Measurements from ENCODE around the gene TFIP11.

Gene TFIP11

GRCh38 chr22:26512149-26512793 lies at the start of gene TFIP11:
Gene TFIP11, minus strand, starts transcription at chr22:26512473. Its CDS starts 2,201 bp downstream, at chr22:26510272.
- peak; percentile 65 for DNase-seq (ENCODE audit: low read depth)

DNA sequence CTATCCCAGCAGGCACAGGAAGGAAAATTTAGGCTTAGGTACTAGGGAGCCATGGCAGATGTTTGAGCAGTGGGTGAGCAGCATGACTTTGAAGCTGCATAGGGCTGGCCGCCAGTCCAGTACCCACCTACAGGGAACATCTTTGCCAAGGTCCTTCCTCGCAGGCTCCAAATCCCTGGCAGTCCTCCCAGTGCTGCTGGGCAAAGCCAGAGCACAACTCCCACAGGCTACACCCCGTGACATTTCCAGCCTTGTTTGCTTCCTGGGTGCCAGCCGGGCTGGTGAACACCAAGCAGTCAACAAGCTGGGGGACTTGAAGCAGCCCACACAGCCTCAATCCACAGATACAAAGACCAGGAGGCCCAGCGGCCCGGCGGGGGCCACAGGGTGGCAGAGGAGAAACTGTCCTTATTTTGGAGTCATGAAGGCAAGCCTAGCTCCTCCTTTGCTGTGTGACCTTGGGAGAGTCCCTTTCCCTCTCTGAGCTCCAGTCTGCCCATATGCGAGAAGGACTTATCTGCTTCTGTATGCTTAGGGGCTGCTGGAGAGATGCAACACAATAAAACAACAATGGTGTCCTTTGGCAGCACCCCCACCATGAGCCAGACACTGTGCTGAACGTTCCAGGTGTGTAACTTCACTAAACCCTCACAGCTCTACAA lies 49.6 kb upstream of the TFIP11 start:
- DNase-seq (ENCODE audit: low read depth): no peak

DNA sequence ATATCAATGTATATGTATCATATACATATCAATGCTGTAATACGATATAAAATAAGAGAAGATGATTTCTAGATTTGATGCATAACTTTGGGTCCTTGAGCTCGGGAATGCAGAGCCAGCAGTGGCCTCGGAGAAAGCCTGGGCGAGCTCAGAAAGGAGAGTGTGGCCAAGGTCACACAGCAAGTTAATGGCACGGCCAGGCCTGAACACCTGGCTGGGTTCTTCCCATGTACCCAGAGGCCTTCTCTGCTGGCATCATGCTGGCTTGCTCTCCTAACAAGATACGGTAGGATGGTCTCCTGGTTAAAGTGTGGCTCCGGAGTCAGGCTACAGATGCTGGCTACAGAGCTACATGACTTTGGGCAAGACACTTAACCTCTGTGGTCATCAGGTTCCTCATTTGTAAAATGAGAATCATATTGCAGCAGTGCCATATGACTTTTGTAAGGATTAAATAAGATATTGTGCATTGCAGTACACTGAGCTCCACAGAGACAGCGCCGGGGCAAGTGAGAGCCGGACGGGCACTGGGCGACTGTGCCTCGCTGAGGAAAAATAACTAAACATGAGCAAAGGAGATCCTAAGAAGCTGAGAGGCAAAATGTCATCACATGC lies 47.8 kb upstream of the TFIP11 start:
- no peak for DNase-seq (ENCODE audit: low read depth)

GRCh38 chr22:26558248-26558895 lies 46.1 kb upstream of the TFIP11 start:
- no peak for DNase-seq (ENCODE audit: low read depth)

DNA sequence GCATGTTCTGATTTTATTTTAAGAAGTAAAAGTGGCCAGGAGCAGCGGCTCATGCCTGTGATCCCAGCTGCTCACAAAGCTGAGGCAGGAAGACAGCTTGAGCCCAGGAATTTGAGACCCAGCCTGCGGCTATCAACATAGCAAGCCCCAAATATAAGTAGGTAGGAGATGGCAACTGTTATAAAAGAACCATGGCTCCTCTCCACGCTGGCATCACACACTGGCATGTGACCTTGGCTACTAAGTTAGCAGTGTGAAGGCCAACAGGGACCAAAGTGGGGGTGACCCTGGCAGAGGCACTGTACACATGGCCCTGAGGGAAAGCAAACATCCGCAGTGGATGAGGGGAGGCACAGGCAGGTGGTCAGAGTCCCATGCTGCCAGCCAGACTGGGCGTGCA lies 44.6 kb upstream of the TFIP11 start:
- DNase-seq (ENCODE audit: low read depth): no peak

DNA sequence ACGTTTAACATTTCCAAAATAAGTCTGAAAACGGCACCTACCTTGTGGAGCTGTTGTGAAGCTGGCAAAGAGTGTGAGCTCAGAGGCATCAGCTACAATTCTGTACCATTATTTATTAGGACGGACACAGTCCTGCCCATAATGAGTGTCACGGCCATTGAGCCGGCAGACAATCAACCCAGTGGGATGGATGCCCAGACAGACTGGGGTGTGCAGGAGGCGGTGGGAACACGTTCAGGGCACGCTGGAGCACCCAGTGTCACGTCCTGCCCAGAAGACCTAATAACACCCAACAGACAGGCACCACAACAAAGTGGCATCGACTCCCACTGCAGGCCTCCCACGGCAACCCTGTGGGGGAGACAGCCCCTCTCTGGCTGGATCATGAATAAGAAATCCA lies 43.2 kb upstream of the TFIP11 start:
- DNase-seq (ENCODE audit: low read depth): no peak

DNA sequence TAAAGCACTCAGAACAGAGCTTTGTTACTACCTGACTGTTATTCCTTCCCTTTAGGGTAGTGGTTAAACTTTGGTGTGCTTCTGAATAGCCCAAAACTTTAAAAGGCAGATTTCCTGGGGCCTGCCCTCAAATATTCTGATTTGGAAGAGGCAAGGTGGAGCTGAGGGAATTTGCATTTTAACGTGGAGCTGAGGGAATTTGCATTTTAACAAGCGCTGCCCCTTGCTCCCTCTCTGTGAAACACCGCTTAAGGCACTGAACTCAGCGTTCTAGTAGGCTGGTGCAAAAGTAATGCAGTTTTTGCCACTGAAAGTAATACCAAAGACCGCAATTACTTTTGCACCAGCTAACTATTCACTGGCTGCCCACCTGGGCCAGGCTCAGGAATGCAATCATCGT lies 42.7 kb upstream of the TFIP11 start:
- DNase-seq (ENCODE audit: low read depth): no peak

DNA sequence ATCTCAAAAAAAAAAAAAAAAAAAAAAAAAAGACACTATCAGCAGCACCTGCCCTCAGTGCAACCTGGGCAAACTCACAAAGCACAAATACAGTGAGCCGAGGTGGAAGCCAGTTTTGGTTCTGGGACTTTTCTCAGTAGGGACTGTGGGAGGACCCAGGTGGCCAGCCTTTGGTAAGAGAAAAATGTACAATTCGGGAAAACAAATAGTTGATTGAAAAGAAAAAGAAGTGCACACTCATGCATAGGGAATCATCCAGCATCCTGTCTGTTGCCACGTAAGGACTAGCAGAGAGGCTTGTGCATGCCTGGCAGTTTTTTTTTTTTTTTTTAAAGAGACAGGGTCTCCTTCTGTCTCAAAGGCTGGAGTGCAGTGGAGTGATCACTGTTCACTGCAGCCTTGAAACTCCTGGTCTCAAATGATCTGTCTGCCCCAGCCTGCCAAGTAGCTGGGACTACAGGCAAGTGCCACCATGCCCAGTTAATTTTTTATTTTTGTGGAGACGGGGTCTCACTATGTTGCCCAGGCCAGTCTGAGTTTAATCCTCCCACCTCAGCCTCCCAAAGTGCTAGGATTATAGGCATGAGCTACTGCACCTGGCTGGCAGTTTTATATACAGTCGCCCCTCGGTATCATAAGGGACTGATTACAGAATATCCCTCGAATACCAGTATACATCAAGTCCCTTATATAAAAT lies 40.9 kb upstream of the TFIP11 start:
- DNase-seq (ENCODE audit: low read depth): no peak

GRCh38 chr22:26552466-26552865 lies 40.2 kb upstream of the TFIP11 start:
- DNase-seq (ENCODE audit: low read depth): no peak

- no peak for DNase-seq (ENCODE audit: low read depth)
Measured at GRCh38 chr22:26551568-26551967, 39.3 kb upstream of the TFIP11 start.

DNA sequence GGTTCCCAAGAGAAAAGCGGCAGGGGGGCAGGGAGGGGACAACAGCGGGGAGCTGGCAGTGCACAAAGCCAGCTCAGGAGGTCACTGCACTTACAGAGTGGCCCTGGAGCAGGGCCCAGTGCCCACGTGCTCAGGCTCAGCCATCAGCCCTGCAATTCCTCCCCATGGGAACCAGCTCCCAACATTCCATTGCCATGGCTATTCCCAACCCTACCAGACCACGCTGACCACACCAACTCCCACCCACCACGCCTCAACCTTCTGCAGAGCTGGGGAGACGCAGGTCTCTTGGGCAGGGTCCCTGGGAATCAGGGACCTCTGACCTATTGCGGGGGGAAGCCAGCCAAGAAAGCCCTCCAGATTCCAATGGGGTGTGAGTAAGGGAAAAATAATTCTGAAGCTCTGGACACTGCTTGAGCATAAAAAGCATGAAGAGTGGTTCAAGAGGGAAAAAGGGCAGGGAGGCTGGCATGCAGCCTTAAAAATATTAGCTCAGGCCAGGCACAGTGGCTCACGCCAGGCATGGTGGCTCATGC lies 38.3 kb upstream of the TFIP11 start:
- DNase-seq (ENCODE audit: low read depth): no peak

DNA sequence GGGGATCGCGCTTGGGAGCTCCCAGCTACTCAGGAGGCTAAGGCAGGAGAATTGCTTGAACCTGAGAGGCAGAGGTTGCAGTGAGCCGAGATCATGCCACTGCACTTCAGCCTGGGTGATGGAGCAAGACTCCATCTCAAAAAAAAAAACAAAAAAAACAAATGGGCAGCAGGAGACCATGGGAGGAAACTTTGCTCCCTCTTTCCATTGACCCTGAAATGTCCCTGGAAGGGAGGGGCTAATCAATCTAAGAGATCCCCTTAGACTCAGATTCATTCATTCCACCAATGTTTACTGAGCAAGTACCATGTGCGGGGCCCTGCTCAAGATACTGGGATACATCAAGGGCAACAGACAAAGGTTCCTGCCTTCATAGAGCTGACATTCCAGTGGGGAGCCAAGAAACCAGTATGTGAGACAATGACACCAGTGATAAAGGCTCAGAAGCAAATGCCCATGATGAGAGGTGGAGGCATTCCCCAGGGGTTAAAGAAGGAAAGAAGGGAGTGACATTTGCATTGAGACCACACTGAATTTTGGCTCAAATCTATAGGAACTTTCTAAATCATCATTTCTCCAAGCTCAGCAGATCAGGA lies 37.7 kb upstream of the TFIP11 start:
- DNase-seq (ENCODE audit: low read depth): no peak

GRCh38 chr22:26548984-26549383 lies 36.7 kb upstream of the TFIP11 start:
- DNase-seq (ENCODE audit: low read depth): no peak

- DNase-seq (ENCODE audit: low read depth): no peak
Measured at GRCh38 chr22:26548303-26548702, 36.0 kb upstream of the TFIP11 start.

DNA sequence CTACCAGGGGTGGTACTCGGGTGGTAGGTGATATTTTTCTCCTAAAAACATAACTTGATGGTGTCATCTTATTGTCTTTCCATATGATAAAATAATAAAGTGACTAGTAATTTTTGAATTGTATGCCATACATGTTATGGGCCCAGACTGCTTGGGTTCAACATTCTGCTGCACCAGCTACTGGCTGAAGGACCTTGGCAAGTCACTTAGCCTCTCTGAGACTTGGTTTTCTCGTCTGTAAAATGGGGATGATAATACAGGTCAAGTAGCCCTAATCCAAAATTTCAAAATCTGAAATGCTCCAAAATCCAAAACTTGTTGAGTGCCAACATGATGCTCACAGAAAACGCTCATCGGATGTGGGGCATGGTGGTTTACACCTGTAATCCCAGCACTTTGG lies 35.6 kb upstream of the TFIP11 start:
- no peak for DNase-seq (ENCODE audit: low read depth)

GRCh38 chr22:26547426-26547825 lies 35.2 kb upstream of the TFIP11 start:
- DNase-seq (ENCODE audit: low read depth): no peak

DNA sequence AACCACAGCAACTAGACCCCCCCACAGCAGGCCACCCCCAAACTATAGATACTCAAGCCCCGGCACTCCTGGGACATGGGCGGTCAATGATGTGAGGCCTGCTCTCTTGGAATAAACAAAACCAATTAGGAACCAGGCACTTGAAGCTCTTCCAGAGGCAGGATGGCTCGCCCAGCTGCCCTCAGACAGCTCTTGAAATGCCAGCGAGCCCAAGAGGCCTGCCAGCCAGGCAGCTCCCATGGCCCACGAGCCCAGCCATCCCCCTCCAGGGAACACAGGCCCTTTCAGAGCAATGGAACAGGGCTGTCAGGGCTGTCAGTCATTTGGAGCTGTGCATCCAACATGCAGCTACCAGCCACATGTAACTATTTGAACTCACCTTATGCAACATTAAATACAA lies 34.0 kb upstream of the TFIP11 start:
- no peak for DNase-seq (ENCODE audit: low read depth)

- DNase-seq (ENCODE audit: low read depth): no peak
Measured at GRCh38 chr22:26545827-26546226, 33.6 kb upstream of the TFIP11 start.

- DNase-seq (ENCODE audit: low read depth): no peak
Measured at GRCh38 chr22:26545385-26545784, 33.1 kb upstream of the TFIP11 start.

DNA sequence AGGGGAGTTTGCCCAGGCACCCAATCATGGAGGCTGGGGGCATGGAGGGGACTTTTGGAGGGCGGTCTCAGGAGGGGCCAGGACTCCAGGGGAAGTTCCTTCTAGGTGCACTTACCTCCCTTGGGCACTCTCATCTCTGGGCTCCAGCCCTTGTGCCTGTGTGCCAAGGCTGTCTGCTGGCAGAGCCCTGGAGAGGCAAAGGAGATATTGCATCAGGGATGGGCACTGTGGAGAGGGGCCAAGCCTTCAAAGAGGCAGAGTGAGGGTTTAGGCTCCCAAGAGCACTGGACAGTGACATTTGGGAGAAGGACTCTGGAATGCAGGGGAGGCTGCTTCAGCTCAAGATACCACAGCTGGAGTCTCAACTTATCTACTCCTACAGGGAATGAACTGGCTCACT lies 32.2 kb upstream of the TFIP11 start:
- DNase-seq (ENCODE audit: low read depth): no peak

DNA sequence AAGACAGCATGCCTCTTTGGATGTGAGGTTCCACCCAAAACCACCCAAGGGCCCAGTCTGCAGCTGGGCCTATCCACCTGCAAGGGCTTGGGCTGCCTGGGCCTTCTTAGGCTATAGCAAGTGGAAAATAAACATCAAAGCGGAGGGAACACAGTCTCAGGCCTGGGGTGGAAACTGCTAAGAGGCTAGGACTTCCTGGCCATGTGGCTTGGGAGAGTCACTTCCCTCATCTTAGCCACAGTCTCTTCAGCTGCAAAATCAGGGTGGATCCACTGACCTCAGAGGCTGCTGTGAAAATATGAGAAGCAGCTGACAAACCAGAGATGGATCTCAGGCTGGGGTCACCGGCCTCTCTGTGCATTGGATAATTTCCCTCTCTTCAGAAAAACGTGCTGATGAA lies 30.6 kb upstream of the TFIP11 start:
- no peak for DNase-seq (ENCODE audit: low read depth)
